Activated CD4-positive, CD25-positive, alpha-beta regulatory T cell treated with anti-CD3 and anti-CD28 coated beads, Interleukin-2, amount 50 U/mL, for 16 hours (primary cell): ENCODE results near the gene VMP1.
A peak's percentile ranks its signal among the peaks of the same experiment; 100 is the strongest.
"Not testable (repeated sequence)": the region's sequence is repeated elsewhere in the genome, so short reads cannot be mapped to it uniquely, and the experiment has no call there.

ENCODE experiments used
- DNase-seq: peaks from one replicate; pipeline ENCODE4 v3.0.0-alpha.2; 2020; ENCODE audit warnings: low read depth, low spot score

Gene VMP1

DNA sequence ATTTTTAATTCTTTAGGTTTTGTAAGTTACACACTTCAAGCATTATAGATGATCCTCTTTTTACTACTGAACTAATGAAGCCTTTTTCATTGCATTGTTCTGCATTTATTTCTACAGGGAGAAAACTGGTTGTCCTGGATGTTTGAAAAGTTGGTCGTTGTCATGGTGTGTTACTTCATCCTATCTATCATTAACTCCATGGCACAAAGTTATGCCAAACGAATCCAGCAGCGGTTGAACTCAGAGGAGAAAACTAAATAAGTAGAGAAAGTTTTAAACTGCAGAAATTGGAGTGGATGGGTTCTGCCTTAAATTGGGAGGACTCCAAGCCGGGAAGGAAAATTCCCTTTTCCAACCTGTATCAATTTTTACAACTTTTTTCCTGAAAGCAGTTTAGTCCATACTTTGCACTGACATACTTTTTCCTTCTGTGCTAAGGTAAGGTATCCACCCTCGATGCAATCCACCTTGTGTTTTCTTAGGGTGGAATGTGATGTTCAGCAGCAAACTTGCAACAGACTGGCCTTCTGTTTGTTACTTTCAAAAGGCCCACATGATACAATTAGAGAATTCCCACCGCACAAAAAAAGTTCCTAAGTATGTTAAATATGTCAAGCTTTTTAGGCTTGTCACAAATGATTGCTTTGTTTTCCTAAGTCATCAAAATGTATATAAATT, 132.3 kb downstream of the VMP1 start:
- no peak for DNase-seq

- no peak for DNase-seq
Measured at GRCh38 chr17:59840329-59841090, 133.1 kb downstream of the VMP1 start.

- DNase-seq, result not testable (repeated sequence)
Measured at GRCh38 chr17:59841091-59841881, 133.8 kb downstream of the VMP1 start.

DNA sequence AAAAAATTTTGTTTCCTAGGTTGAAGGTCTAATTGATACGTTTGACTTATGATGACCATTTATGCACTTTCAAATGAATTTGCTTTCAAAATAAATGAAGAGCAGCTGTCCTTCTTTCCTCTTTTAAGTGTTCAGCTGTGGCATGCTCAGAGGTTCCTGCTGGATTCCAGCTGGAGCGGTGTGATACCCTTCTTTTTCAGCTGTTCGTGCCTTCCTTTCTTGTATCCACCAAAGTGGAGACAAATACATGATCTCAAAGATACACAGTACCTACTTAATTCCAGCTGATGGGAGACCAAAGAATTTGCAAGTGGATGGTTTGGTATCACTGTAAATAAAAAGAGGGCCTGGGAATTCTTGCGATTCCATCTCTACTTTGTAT, 134.4 kb downstream of the VMP1 start:
- not testable (repeated sequence) for DNase-seq

GRCh38 chr17:59842901-59843652, 135.6 kb downstream of the VMP1 start:
- DNase-seq, result no peak

GRCh38 chr17:59844884-59845594, 137.6 kb downstream of the VMP1 start:
- DNase-seq, result no peak

- no peak for DNase-seq
Measured at GRCh38 chr17:59845595-59846393, 138.3 kb downstream of the VMP1 start.

GRCh38 chr17:59846394-59847165, 139.1 kb downstream of the VMP1 start:
- no peak for DNase-seq

GRCh38 chr17:59848385-59848668, 140.9 kb downstream of the VMP1 start:
- no peak for DNase-seq

- DNase-seq, result no peak
Measured at GRCh38 chr17:59848778-59849177, 141.3 kb downstream of the VMP1 start.

DNA sequence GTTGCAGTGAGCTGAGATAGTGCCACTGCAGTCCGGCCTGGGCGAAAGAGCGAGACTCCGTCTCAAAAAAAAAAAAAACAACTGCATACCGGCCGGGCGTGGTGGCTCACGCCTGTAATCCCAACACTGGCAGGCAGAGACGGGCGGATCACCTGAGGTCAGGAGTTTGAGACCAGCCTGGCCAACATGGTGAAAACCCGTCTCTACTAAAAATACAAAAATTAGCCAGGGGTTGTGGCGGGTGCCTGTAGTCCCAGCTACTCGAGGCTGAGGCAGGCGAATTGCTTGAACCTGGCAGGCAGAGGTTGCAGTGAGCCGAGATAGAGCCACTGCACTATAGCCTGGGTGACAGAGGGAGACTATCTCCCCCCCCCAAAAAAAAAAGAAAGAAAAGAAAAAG, 142.9 kb downstream of the VMP1 start:
- not testable (repeated sequence) for DNase-seq

GRCh38 chr17:59851439-59852375, 144.3 kb downstream of the VMP1 start:
- DNase-seq, result no peak

GRCh38 chr17:59852847-59853167, 145.4 kb downstream of the VMP1 start:
- not testable (repeated sequence) for DNase-seq

GRCh38 chr17:59853168-59853918, 145.9 kb downstream of the VMP1 start:
- DNase-seq, result peak; percentile 50

DNA sequence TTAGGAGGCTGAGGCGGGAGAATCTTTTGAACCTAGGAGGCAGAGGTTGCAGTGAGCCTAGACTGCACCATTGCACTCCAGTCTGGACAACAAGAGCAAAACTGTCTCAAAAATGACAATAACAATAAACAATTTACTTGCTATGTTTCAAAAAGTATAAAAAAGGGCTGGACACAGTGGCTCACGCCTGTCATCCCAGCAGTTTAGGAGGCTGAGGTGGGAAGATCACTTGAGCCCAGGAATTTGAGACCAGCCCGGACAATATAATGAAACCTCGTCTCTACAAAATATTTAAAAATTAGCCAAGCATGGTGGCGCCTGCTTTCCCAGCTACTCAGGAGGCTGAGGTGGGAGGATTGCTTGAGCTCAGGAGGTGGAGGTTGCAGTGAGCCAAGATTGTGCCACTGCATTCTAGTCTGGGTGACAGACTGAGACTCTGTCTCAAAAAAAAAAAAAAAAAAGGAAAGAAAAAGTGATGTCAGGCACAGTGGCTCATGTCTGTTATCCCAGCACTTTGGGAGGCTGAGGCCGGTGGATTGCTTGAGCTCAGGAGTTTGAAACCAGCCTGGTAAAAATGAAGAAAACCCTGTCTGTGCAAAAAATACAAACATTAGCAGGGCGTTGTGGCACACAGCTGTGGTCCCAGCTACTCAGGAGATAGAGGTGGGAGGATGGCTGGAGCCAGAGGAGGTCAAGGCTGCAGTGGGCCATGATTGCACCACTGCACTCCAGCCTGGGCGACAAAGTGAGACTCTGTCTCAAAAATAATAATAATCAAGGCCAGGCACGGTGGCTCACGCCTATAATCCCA, 146.7 kb downstream of the VMP1 start:
- DNase-seq, result not testable (repeated sequence)

- DNase-seq, result no peak
Measured at GRCh38 chr17:59856859-59857794, 149.7 kb downstream of the VMP1 start.
